Left cardiac atrium (tissue), 4 donors: Measurements from ENCODE around the gene KCNB1. TPM values are rescaled to one million over a fixed set of nuclear protein-coding genes. Genes with fewer than 3 reads are reported as not detected.
A peak's percentile ranks its signal among the peaks of the same experiment; 100 is the strongest.
"Not testable (repeated sequence)": the region's sequence is repeated elsewhere in the genome, so short reads cannot be mapped to it uniquely, and the experiment has no call there.

Experiments
- ATAC-seq, 2 donors: fragments of 200-7000 bp; cut with Tn5 transposase; one replicate each; pipeline ENCODE4 v1.9.1; 2020; ENCODE audit warnings: mild to moderate bottlenecking in 2 of 2, moderate library complexity in 2 of 2
- DNase-seq: peaks from one replicate; pipeline ENCODE4 v3.0.0-alpha.2; 2020
- intact Hi-C, 2 donors: fragments of 100-400 bp; cut with DNase I; formaldehyde crosslinking; loops; one replicate each; pipeline versions ENCODE4 v1.14.1 to v1.15.1; 2022 to 2023
- total RNA-seq, 2 donors: library from RNA; stranded (reverse); fragmentation: NEBNext Ultra II Directional; extraction: Animal tissue kit (Norgen Biotek cat#: 25700); gene quantifications; one replicate each; pipeline ENCODE4 v1.2.1, GENCODE V29; 2021
- donor health status: DM: no; HTN: yes; CAD: no.
- donor health status: DM: no; HTN: yes; CAD: no; lungs with severe emphysema.
- donor health status: DM: yes; HTN: yes; CAD: no.
- donor health status: Dilated cardiomyopathy.

The KCNB1 gene
- total RNA-seq, 2 donors from 2014 or later = 2.0 to 2.1 TPM

DNA sequence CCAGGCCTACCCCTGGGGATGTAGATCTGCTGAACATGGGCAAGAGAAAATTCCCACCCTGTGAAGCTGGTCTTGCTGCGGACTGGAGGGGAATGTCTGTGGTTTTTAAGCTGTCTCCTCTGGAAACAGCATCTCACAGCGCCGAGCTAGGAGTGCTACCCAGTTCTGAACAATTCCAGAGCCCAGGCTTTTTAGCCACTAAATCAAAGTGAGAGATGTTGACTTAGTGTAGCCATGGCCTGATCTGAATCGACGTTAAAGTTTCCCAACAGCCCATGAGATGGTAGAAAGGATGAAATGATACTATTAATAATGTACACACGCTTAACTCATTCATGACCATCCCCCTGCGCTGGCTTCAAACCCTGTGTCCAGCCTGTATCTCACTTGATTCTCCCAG, 63.7 kb downstream of the KCNB1 start:
- DNase-seq (no peak), ATAC-seq (no peak)
- intact Hi-C loops = no loop called here

GRCh38 chr20:49417843-49418555, 64.5 kb downstream of the KCNB1 start:
- no peak for DNase-seq
- intact Hi-C loops = no loop called here
- ATAC-seq = no peak

DNA sequence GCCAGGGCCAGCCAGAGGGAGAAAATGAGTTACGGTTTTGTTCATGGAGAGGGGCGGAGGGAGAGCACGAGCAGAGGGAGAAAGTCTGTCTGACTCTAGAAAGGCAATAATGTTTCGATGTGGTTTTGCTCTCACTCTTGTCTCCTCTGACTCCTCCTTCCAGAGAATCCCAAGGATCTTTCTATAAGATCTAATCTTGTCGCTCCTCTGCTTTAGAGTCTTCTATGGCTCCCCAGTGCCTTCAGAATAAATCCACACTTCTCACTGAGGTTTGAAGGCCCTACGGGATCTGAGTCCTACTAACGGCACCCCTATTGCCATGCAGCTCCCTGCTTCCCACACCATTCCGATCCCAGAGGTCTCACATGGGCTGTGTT, 66.8 kb downstream of the KCNB1 start:
- ATAC-seq (no peak), DNase-seq (no peak)
- intact Hi-C loops = no loop called here

DNA sequence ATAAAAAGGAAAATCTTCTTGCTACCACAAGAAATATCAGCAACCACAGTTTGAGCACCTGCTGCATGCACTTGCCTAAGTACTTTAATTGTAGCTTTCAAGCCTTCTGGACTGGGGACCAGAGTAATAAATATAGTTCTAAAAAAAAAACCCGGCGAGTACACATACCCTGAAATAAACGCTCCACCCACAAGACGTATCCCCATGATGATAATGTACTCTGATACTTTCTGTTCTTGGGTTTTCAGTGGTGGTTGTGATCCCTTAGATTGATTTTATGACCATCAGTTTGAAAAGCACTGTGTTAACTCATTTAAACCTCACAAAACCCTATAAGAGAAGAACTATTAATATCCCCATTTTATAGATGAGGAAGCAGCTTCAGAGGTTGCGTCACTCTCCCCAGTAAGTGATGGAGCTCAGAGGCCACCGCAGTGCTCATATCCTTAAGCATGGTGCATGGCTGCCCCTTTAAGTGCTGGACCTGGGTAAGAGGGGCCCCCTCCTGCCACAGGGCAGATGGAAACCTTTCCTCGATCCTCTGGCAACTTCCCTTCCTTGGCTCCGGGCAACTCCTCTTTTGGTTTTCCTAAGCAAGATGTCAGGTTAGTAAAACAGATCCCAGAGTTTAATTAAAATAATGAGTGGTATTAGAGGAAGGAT, 67.3 kb downstream of the KCNB1 start:
- no peak for DNase-seq
- ATAC-seq = no peak

GRCh38 chr20:49413677-49414076, 68.8 kb downstream of the KCNB1 start:
- no peak for ATAC-seq
- DNase-seq = no peak
- intact Hi-C loops = no loop called here

More for the DNA sequence above, 67.3 kb downstream of the KCNB1 start:
- intact Hi-C loops = no loop called here

- DNase-seq = no peak
- ATAC-seq = no peak
- intact Hi-C loops = no loop called here
Observed at GRCh38 chr20:49412953-49413352, 69.5 kb downstream of the KCNB1 start.

GRCh38 chr20:49412254-49412653, 70.2 kb downstream of the KCNB1 start:
- intact Hi-C loops = no loop called here
- no peak for DNase-seq
- no peak for ATAC-seq

GRCh38 chr20:49411221-49411925, 71.1 kb downstream of the KCNB1 start:
- DNase-seq (no peak), ATAC-seq (no peak)
- intact Hi-C loops = no loop called here

- intact Hi-C loops, DNase-seq, ATAC-seq: not testable (repeated sequence)
Observed at GRCh38 chr20:49409975-49410621, 72.4 kb downstream of the KCNB1 start.

DNA sequence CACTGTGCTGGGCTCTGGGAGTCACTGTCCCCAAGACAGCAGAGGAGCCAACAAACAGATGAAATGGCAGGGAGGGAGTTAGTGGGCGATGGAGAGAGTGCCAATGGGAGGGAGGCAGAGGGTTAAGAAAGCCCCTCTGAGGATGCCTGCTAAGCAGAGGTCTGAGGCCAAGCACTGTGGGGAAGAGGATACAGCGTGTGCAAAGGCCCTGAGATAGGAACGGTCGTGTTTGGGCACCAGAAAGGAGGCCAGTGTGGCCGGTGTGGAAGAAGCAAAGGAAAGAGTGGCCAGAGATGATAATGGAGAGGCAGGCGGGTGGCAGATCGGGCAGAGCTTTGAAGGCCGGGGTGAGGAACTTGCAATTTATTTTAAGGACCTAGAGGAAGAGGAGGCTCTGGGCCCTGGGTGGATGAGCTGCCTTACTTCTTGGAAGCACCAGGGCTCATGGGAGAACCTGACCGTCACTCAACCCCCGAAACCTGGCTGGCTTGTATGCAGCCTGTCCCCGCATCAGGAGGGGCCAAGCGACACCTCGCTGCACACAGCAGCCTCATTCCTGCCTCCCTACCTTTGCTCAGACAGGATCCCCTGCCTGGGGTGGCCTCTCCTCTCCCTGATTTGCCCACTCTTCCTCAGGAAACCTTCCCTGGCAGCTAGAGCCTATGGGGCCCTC, 73.0 kb downstream of the KCNB1 start:
- DNase-seq (no peak), ATAC-seq (no peak)
- intact Hi-C loops = no loop called here

- no peak for ATAC-seq
- intact Hi-C loops = no loop called here
- no peak for DNase-seq
Observed at GRCh38 chr20:49408509-49409104, 73.9 kb downstream of the KCNB1 start.

DNA sequence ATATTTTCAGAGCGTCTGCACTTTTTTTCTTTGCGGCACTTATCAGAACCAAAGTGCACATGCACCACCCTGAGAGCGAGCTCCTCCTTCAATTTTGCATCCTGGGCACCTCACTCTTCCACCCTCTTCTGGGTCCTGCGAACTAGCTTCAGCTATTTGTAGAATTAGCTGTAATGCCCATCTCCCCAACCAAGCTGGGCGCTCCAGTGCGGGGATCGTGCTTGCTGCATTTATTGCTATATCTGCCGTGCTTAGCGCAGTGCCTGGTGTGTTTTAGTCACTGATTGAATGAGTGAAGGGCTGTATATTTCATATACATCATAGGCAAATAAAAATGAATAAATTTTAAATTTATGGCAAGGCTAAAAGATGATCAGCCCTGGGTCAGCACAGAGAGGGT, 75.8 kb downstream of the KCNB1 start:
- DNase-seq (no peak), ATAC-seq (no peak)
- intact Hi-C loops = no loop called here

- no peak for DNase-seq
Observed at GRCh38 chr20:49405696-49406095, 76.8 kb downstream of the KCNB1 start.

DNA sequence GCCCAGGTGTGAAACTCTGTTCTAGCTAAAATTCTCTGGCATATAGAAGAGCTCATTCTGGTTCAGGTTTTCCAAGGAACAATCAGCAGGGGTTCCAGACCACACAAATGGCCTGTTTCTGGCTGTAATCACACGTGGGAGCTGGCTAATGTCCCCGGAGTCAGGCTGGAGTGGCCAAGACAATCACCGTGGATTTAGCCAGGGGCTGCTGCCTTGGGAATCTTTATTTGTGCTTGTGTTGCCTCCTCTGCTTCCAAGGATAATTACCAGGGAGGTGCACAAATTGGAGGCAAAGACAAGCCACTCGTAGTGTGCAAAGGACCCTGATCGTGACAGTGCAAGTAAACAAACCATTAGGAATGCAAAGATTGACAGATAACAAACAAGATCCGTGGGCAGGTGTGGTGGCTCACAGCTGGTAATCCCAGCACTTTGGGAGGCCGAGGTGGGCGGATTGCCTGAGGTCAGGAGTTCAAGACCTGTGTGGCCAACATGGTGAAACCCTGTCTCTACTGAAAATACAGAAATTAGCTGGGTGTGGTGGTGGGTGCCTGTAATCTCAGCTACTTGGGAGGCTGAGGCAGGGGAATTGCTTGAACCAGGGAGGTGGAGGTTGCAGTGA, 77.3 kb downstream of the KCNB1 start:
- ATAC-seq (no peak), DNase-seq (no peak)
- intact Hi-C loops = no loop called here

More at GRCh38 chr20:49405696-49406095, 76.8 kb downstream of the KCNB1 start:
- intact Hi-C loops = no loop called here
- no peak for ATAC-seq

DNA sequence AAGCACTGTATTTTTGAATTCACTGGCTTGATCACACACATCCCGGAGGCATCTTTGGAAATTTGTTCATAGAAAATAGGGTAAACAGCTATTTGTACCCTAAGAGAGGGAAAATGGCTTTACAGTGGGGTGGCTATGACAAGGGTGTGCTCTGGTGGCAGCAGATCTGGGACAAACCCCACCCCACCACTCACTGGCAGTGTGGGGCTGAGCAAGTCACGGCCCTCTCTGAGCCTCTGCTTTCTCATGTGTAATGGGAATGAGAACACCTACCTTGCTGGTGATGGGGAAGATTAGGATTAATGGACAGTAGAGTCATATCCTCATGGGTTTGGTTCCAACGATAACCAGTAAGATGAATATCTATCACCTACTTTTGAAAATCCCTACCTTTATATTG, 78.0 kb downstream of the KCNB1 start:
- intact Hi-C loops = no loop called here
- ATAC-seq = no peak
- DNase-seq = no peak

DNA sequence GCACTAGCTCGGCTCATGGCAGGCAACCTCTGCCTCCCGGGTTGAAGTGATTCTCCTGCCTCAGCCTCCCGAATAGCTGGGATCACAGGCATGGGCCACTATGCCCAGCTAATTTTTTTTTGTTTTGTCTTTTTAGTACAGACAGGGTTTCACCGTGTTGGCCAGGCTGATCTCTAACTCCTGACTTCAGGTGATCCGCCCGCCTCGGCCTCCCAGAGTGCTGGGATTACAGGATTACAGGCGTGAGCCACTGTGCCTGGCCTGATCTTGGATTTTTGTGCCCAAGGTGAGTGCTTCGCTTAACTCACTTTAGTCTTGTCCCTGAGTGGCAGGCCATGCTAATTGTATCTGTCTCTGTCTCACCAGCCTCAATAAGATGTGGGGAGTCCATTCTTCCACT, 78.6 kb downstream of the KCNB1 start:
- intact Hi-C loops = no loop called here
- ATAC-seq = no peak
- DNase-seq = no peak

DNA sequence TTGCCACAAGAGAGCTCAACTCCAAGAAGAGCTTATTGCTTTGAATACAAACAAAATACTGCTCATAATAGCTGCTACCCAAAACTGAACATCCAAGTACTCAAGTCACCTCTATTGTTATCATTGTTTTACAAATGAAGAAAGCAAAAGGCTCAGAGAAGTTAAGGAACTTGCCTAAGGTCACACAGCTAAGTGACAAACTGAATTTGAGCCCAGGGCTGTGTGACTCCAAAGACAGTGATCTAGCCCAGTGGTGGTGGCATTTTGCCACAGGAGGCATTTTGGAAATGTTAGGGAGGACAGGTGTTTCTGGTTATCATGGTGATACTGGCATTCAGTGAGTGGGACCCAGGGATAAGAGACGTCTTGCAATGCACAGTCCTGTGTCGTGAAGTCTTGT, 79.5 kb downstream of the KCNB1 start:
- no peak for ATAC-seq
- intact Hi-C loops = no loop called here
- DNase-seq = no peak

DNA sequence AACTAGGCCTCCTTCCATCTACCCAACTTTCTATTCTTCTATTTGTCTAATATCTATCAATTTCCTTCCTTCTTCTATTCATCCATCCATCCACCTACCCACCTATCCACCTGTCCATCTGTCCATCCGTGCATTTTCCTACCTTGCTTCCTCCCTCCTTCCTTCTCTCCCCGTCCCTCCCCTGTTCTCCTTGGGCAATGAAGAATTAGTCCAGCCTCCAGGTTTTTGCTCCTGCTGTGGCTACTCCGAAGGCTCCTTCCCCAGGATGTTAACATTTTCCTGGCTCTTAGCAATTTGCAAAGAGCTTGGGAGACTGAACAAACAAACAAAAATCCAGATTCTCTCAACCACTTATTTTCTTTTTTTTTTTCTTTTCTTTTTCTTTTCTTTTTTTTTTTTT, 81.6 kb downstream of the KCNB1 start:
- intact Hi-C loops = no loop called here
- peak; percentile 60 to 74 for ATAC-seq
- no peak for DNase-seq

DNA sequence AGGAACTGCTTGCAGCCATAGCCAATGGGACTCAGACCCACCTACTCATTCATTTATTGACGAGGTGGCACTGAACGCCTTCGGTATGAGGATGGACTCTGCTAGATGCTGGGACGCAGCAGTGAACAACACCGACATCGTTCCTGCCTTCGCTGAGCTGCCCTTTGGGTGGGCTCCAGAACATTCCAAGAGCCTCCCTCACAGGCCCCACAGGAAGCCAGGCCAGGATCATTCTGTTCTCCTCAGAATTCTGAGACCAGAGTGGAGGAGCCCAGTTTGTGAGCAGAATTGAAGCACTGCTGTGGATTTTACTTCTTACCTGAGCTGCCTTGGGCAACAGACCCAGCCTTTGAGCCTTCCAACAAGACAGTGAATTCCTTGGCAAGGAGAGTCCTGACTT, 82.1 kb downstream of the KCNB1 start:
- DNase-seq (peak; percentile 45), ATAC-seq (peak; percentile 65 to 67)
- intact Hi-C loops = no loop called here
